AG08395 (cell line): Measurements from ENCODE around the gene PLD1.
"Not testable (repeated sequence)": the region's sequence is repeated elsewhere in the genome, so short reads cannot be mapped to it uniquely, and the experiment has no call there.

ENCODE experiments used
- DNase-seq: peaks from one replicate; pipeline ENCODE4 v3.0.0; 2012; ENCODE audit warnings: mixed read lengths, low spot score

The PLD1 gene

GRCh38 chr3:171809861-171810628 lies at the start of gene PLD1:
Gene PLD1 (minus strand): TSS chr3:171810483. CDS start chr3:171738051, 72,432 bp downstream.
- peak; percentile 91 for DNase-seq

- not testable (repeated sequence) for DNase-seq
Measured at GRCh38 chr3:171858770-171859169, 48.5 kb upstream of the PLD1 start.

GRCh38 chr3:171854649-171855305 lies 44.5 kb upstream of the PLD1 start:
- DNase-seq, result no peak

- no peak for DNase-seq
Measured at GRCh38 chr3:171851660-171852058, 41.4 kb upstream of the PLD1 start.

GRCh38 chr3:171850960-171851659 lies 40.8 kb upstream of the PLD1 start:
- no peak for DNase-seq

- DNase-seq, result no peak
Measured at GRCh38 chr3:171850320-171850959, 40.2 kb upstream of the PLD1 start.

GRCh38 chr3:171849617-171850319 lies 39.5 kb upstream of the PLD1 start:
- DNase-seq, result no peak

- DNase-seq, result no peak
Measured at GRCh38 chr3:171847595-171848259, 37.4 kb upstream of the PLD1 start.

- no peak for DNase-seq
Measured at GRCh38 chr3:171847133-171847532, 36.9 kb upstream of the PLD1 start.

- DNase-seq, result peak; percentile 22
Measured at GRCh38 chr3:171846597-171846996, 36.3 kb upstream of the PLD1 start.

GRCh38 chr3:171845481-171846284 lies 35.4 kb upstream of the PLD1 start:
- DNase-seq, result no peak

GRCh38 chr3:171844873-171845272 lies 34.6 kb upstream of the PLD1 start:
- no peak for DNase-seq

- DNase-seq, result peak; percentile 23
Measured at GRCh38 chr3:171842864-171843518, 32.7 kb upstream of the PLD1 start, which contains the start of gene TMEM212. Gene TMEM212 (plus strand): TSS chr3:171843349. CDS start chr3:171843384, 35 bp downstream.

GRCh38 chr3:171841620-171842000 lies 31.3 kb upstream of the PLD1 start:
- peak; percentile 7 for DNase-seq

GRCh38 chr3:171840811-171841619 lies 30.7 kb upstream of the PLD1 start:
- no peak for DNase-seq

GRCh38 chr3:171840445-171840810 lies 30.1 kb upstream of the PLD1 start:
- no peak for DNase-seq

GRCh38 chr3:171839270-171839669 lies 29.0 kb upstream of the PLD1 start:
- DNase-seq, result no peak

- DNase-seq, result peak; percentile 61
Measured at GRCh38 chr3:171838218-171838720, 28.0 kb upstream of the PLD1 start.

- no peak for DNase-seq
Measured at GRCh38 chr3:171837698-171838097, 27.4 kb upstream of the PLD1 start.
